ENCODE measurements around the gene ERC1.

Gene ERC1

GRCh38 chr12:1443421-1444141 lies 452.6 kb downstream of the ERC1 start:
- DNase-seq (ENCODE audit: low read depth) = peak; percentile 78

- no peak for DNase-seq (ENCODE audit: low read depth)
These were observed 453.1 kb downstream of the ERC1 start for GRCh38 chr12:1444142-1444516.

- no peak for DNase-seq (ENCODE audit: low read depth)
These were observed 454.8 kb downstream of the ERC1 start for GRCh38 chr12:1445807-1446206.

- no peak for DNase-seq (ENCODE audit: low read depth)
These were observed 457.3 kb downstream of the ERC1 start for GRCh38 chr12:1448336-1448735.

- no peak for DNase-seq (ENCODE audit: low read depth)
These were observed 462.8 kb downstream of the ERC1 start for GRCh38 chr12:1453810-1454209.

- DNase-seq (ENCODE audit: low read depth) = no peak
These were observed 465.9 kb downstream of the ERC1 start for GRCh38 chr12:1456885-1457284.

- DNase-seq (ENCODE audit: low read depth) = no peak
These were observed 466.9 kb downstream of the ERC1 start for GRCh38 chr12:1457901-1458300.

GRCh38 chr12:1459339-1459738 lies 468.3 kb downstream of the ERC1 start:
- no peak for DNase-seq (ENCODE audit: low read depth)

- DNase-seq (ENCODE audit: low read depth) = no peak
These were observed 472.3 kb downstream of the ERC1 start for GRCh38 chr12:1463073-1463905.

GRCh38 chr12:1464925-1465324 lies 473.9 kb downstream of the ERC1 start:
- DNase-seq (ENCODE audit: low read depth) = no peak

GRCh38 chr12:1465990-1466389 lies 475.0 kb downstream of the ERC1 start:
- no peak for DNase-seq (ENCODE audit: low read depth)

GRCh38 chr12:1466481-1467154 lies 475.6 kb downstream of the ERC1 start:
- no peak for DNase-seq (ENCODE audit: low read depth)

- no peak for DNase-seq (ENCODE audit: low read depth)
These were observed 476.7 kb downstream of the ERC1 start for GRCh38 chr12:1467710-1468109.

- DNase-seq (ENCODE audit: low read depth) = no peak
These were observed 478.0 kb downstream of the ERC1 start for GRCh38 chr12:1469070-1469469.

GRCh38 chr12:1470051-1470450 lies 479.0 kb downstream of the ERC1 start:
- no peak for DNase-seq (ENCODE audit: low read depth)

GRCh38 chr12:1471224-1471623 lies 480.2 kb downstream of the ERC1 start:
- DNase-seq (ENCODE audit: low read depth) = no peak

GRCh38 chr12:1473418-1473817 lies 482.4 kb downstream of the ERC1 start:
- no peak for DNase-seq (ENCODE audit: low read depth)

- DNase-seq (ENCODE audit: low read depth) = peak; percentile 95
These were observed 483.1 kb downstream of the ERC1 start for GRCh38 chr12:1474041-1474573.

GRCh38 chr12:1474574-1475153 lies 483.6 kb downstream of the ERC1 start:
- peak; percentile 95 for DNase-seq (ENCODE audit: low read depth)

GRCh38 chr12:1479645-1480044 lies 488.6 kb downstream of the ERC1 start:
- DNase-seq (ENCODE audit: low read depth) = no peak

- DNase-seq (ENCODE audit: low read depth) = no peak
These were observed 490.3 kb downstream of the ERC1 start for GRCh38 chr12:1481326-1481725.

GRCh38 chr12:1481906-1482305 lies 490.9 kb downstream of the ERC1 start:
- DNase-seq (ENCODE audit: low read depth) = no peak

Measured in fibroblast of the conjunctiva (primary cell).